GM21367 (cell line): ENCODE results near the gene PDP2.

ENCODE experiments used
- ATAC-seq: cut with Tn5 transposase; IDR thresholded peaks from one replicate; pipeline ENCODE4 v1.9.1; 2021; ENCODE audit not compliant: unreplicated experiment

Gene PDP2, protein sequence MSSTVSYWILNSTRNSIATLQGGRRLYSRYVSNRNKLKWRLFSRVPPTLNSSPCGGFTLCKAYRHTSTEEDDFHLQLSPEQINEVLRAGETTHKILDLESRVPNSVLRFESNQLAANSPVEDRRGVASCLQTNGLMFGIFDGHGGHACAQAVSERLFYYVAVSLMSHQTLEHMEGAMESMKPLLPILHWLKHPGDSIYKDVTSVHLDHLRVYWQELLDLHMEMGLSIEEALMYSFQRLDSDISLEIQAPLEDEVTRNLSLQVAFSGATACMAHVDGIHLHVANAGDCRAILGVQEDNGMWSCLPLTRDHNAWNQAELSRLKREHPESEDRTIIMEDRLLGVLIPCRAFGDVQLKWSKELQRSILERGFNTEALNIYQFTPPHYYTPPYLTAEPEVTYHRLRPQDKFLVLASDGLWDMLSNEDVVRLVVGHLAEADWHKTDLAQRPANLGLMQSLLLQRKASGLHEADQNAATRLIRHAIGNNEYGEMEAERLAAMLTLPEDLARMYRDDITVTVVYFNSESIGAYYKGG

DNA sequence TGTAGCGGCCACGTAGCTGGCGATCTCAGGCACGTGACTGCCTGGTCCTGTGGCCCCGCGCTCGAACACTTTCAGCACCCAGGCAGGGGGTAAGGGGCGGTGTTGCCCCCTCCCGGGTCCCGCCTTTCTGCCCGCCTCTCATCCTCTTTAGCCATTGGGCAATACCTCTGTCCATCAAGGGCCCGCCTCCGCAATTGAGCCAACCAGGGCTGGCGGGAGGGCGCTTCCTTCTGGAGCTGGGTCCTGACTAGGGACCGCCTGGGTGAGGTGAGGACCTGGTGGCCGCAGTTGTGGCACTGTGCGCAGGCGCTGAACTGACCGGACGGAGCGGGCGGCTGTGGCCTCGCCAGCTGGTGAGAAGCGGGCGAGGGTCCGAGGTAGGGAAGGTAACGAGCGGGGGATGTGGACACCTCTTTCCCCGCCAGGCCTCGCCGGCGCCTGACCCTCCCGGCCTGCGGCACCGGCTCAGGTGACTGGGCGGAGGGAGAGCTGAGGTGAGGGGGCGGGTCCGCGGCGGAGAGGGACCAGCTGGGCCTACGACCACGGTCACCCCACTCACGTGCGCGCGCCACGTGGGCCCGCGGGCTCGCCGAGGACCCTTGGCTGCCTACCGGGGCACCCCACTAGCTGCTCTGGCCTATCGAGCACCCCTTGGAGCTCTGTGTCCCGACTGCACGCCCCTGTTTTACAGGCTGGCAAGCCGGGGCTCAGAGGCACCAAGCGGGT lies at the start of gene PDP2:
TSS of gene PDP2 (plus strand) at position 228 of the 726 bp plus-strand sequence. CDS start 3,770 bp downstream, outside the sequence.
- peak; percentile 90 for ATAC-seq

DNA sequence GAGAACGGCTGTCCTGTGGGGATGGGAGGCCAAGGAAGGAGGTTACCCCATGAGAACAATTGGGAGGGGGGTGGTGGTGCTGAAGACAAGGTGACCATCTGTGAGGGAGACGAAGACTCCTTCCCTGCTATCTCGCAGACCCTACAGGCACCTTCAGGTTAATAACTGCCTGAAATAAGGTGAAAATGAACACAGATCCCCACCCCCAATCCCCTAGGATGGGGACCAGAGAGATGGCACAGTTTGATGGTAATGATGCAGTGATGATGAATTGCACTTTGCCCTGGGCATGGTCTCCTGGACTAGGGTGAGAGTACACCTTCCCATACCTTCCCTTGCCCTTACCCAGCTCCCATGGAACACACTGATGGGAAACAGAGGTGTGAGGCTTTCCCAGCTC lies 48.1 kb upstream of the PDP2 start:
- no peak for ATAC-seq

DNA sequence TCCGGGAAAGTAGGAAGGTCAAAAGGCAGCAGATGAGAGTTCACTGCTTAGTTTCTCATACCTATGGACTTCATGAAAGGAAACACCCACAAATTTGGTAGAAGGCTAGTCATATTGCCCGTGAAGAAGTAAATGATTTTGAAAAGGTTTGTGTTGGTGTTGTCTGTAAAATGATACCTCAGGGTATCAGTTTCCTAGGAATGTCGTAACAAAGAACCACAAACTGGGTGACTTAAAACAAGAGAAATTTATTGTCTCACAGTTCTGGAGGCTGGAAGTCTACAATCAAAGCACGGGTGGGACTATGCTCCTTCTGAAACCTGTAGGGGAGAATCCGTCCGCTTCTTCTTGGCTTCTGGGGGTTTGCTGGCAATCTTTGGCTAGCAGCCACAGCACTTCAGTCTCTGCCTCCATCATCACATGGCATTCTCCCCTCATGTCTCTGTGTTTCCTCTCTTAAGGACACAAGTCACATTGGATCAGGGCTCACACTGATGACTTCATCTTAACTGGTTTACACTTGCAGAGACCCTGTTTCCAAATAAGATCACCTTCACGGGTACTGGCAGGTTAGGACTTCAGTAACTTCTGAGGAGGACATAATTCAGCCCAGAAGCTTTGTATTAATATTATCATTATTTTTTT lies 47.5 kb upstream of the PDP2 start:
- no peak for ATAC-seq

DNA sequence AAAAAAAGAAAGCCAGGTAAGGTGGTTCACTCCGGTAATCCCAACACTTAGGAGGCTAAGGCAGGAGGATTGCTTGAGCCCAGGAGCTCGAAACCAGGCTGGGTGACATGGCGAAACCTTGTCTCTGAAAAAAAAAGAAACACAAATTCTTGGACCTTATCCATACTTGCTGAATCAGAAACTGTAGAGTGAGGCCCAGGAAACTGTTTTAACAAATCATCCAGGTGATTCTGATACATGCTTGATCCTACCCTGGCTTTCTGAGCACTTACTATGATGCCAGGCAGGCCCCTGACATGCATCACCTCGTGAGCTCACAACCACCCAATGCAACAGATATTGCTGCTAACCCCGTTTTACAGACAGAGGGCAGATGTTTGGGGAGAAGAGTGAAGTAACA lies 45.6 kb upstream of the PDP2 start:
- ATAC-seq: no peak

DNA sequence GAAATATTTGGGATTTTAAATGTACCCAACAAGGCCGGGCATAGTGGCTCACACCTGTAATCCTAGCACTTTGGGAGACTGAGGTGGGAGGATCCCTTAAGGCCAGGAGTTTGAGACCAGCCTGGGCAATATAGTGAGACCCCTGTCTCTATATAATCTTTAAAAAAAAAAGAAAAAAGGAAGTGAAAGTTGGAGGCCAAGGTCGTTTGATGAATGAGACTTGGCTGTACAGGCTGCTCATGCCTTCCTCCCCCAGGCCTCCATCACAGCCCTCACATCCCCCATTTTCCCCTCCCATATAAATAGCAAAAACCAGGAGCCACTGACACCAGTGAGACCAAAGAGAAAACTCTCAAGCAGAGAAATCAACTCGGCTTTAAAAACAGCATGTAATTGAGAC lies 39.4 kb upstream of the PDP2 start:
- ATAC-seq: no peak

DNA sequence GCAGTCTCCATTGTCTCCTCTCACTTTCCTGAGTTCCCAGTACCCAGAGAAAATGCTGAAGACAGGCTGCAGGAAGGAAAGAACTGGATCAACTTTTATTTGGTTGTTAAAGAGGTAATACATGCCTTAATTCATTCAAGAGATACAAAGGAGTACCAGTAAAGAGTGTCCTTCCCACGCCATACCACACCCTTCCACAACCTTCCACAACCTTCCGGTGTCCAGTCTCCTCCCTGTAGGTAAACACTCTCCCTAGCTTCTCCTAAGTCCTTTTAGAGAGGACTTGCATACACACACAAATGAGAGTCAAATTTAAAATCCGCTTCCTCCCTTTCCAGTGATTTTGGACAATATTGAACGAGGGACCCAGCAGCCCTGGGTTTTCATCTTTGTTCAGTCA lies 38.9 kb upstream of the PDP2 start:
- ATAC-seq: no peak

DNA sequence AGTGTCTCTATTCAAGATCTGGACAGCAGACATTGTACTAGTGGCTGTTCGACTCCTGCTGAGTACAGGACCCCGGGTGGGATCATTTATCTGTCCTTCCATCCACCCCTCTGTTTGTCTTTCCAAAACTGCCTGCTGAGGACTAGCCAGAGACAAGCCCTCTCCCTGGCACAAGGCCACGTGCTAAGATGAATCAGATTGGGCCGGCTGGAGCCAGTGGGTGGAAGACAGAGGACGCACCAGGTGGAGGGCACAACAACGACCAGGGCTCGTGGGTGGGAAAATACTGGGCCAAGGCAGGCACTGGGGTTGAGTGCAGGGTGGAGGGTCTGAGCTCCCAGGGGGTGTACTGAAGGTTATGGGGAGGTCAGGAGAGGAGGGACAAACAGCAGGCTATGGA lies 37.5 kb upstream of the PDP2 start:
- ATAC-seq: no peak

DNA sequence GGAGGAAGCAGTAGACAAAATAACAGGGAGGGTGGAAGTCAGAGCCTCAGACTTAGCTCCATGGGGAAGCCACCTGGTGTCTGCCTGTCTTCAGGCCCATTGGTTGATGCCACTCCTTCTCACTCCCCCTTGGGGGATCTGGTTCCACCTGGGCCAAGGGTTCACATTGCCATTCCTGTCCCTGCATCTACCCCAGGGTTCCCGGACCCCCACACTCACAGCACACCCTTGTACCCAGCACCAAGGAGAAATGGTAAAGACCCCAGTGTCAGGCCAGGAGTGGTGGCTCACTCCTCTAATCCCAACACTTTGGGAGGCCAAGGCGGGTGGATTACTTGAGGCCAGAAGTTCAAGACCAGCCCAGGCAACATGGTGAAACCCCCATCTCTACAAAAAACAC lies 37.1 kb upstream of the PDP2 start:
- no peak for ATAC-seq

DNA sequence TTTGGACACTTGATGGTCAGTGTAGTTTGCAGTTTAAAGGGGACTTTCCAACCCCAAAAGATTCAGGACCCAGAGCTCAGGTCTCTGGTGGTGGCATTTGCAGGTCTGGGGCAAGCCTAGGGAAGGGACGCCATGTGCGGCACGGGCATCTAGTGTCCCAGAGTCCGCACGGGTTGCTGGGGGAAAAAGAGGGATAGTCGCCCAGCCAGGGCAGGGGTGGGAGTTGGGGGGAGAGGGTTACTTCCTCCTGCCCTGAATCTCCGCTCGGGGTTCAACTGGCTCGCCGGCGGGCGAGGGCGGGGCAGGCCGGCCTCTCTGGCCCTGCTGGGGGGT lies 36.3 kb upstream of the PDP2 start:
- no peak for ATAC-seq

DNA sequence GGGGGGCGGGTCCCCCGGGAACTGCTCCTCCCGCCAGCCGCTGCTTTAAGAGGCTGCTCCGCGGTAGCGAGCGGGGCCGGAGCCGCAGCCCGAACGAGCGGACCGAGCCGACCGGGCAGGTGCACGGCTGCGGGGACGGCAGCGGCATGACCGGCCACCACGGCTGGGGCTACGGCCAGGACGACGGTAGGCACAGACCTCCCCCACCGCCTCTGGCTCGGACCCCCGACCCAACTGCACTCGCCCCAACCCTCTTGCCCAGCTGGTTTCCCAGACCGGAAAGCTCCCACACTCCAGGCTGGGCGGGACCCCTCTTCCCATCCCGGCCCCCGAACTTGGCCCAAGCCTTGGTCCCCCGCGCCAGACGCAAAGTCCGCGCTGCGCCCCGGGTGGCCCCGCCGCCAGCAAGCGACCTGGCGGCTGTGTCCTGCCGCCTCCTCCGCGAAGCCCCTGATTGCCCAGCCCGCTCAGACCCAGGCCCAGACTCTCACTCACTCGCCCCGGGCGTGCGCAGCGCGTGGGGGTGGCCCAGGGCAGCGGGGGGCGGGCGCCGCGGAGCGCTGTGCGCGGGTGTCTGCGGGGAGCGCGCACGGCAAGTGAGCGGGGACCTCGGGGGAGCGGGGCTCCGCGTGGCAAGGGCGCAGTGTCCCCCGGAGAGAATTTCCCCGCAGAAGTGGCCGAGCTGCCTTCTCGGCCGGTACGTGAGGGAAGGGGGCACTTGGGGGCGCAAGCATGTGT lies 35.8 kb upstream of the PDP2 start, which contains the start of gene CA7:
TSS of gene CA7 (plus strand) at position 73 of the 738 bp plus-strand sequence. CDS start at position 147, 74 bp downstream.
- ATAC-seq: no peak

DNA sequence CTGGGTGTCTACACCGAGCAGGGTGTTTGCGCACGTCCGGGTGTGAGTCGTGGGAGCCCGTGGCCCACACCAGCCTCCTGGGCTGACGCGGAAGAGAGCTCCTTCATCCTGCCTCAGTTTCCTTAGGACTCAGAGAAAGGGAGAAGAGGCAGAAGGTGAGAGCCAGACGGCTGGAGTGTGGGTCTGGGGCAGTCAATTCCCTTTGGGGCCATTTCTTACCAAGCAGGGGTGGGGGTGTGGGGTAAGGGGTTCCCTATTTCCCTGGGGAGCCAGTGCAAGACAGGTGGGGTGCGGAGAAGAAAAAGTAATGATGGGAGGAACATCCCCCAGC lies 35.3 kb upstream of the PDP2 start:
- no peak for ATAC-seq

DNA sequence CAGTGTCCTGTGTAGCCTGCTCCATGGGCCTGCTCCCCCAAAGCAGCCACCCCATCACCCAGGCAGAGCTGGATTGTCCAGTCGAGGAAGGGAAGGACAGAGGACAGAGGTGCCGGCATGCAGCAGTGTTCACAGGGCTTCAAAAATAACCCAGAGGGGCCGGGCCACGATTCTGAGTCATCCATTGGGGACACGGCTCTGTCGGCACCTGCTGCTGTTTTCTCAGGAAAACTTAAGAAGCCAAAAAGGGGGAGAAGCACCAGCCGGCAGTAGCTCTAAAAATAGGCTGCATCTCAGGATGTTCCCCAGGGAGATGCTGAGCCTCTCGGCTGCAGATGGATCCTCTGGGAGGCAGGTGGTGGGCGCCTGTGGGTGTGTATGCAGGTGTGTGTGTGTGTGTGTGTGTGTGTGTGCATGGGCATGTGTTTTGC lies 34.5 kb upstream of the PDP2 start:
- ATAC-seq: no peak

DNA sequence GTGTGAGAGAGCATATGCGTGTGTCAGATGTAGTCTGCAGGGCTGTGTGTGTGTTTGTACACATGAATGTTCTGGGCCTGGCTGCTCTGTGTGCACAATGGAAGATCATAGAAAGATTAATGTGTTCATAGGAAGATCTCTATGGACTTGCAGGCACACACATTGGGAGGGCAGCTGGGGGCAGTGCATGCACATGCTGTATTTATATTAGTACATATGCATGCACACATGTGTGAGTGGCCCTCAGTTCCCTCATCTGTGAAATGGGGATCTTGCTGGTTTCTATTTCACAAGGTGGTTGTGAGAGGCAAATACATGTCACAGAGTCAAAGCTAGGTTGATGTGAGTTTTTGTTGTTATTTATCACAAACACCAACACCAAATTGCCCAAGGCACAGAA lies 34.0 kb upstream of the PDP2 start:
- no peak for ATAC-seq

DNA sequence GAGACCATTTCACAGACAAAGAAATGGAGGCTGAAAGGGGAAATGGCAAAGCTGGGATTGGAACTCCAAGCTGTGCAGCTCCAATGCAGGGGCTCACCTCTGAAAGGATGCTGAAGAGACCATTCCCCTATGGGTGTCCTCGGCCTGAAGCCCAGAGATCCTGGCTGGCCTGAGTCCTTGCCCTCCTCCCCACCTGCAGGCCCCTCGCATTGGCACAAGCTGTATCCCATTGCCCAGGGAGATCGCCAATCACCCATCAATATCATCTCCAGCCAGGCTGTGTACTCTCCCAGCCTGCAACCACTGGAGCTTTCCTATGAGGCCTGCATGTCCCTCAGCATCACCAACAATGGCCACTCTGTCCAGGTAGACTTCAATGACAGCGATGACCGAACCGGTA lies 33.5 kb upstream of the PDP2 start:
- no peak for ATAC-seq

DNA sequence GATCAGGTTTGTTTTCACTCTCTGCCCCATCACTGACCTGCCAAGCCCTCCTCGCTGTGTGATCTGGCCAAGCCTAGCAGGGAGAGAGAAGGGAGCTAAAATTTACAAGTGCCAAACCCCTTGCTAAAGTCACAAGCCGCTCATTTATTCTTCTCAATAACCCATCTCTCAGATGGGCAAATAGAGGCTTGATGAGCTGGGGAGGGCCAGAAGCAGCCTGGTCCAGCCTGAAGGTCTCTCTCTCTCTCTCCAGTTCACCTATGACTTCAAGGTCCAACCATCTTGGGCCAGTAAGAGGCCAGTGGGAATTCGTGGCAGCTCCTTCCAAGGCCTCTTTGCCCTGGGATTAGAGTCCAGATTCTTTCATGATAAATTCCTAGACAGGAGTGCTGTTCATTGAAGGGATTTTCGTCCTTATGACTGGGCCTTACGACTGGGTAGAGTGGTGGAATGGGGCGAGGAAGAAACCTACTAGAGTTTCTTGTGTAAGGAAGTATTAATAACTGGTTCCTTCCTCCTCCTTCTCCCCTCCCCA lies 32.7 kb upstream of the PDP2 start:
- ATAC-seq: no peak

DNA sequence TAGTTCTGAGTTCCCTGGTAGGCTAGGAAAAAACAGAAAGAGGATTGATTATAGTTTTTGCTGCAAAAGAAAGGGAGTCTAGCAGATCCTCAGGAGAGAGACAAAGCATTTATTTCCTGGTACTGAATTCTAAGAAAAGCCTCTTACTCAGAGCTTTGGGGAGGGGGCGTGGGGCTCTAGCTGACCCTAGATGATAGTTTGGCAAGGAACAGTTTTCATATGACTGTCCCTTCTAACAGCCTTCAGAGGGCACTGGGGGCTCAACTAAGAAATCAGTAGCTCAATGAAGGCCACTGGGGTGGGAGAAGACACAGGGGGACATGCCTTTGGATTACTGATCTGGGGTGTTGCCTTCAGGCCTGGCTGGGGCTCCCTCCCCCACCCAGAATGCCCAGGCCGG lies 32.1 kb upstream of the PDP2 start:
- ATAC-seq: no peak

DNA sequence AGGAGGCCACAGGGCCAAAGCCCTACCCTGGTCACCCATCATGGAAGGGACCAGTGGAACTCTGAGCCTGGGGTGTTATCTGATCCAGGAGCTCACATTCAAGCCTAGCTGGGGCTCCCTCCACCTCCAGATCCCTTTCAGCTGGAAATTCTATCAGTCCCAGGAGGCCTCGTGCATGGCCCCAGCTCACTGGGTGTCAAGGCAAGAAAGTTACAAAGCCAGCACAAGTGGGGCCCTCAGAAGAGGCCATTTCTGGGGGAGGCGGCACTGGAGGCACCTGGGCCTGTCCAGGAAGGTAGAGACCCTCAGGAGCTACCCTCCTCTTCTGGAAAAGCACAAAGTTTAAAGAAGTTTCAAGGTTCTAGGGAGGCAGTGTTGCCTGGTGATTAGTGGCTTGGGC lies 31.3 kb upstream of the PDP2 start:
- ATAC-seq: no peak

DNA sequence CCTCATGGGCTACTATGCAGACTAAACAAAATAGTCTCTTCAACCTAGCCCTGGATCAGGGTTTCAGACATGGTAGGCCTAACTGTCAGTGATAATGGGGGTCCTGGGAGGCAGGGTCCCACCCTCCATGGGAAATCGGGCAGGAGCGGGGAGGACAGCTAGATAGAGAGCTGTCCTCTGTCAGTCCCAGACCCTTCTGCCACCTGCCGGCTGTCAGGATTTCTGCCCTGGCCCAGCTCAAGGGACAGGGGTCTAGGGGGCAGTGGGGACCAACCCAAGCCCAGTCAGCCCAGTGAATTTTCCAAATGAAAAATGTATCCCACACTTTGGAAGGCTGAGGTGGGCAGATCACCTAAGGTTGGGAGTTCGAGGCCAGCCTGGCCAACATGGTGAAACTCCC lies 30.8 kb upstream of the PDP2 start:
- ATAC-seq: no peak

DNA sequence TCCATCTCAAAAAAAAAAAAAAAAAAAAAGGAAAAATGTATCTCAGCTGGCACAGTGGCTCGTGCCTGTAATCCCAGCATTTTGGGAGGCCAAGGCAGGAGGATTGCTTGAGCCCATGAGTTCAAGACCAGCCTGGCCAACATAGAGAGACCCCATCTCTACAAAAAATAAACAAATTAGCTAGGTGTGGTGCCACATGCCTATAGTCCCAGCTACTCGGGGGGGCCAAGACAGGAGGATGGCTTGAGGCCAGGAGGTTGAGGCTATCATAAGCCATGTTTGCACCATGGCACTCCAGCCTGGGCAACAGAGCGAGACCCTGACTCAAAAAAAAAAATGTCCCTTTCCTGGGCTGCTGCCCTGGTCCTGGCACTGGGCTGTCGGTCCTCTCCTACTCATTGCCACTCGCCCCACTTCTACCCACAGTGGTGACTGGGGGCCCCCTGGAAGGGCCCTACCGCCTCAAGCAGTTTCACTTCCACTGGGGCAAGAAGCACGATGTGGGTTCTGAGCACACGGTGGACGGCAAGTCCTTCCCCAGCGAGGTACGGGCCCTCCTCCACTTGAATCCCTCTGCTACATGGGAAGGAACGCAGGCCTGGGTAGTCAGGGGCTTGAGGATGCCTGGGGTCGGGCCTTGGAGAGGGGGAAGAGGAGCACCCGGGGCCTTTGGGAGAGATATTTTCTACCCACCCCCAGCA lies 30.1 kb upstream of the PDP2 start:
- no peak for ATAC-seq
